Breast epithelium (tissue), 4 donors: Measurements from ENCODE around the gene CAMSAP2. TPM values are rescaled to one million over a fixed set of nuclear protein-coding genes. Genes with fewer than 3 reads are reported as not detected.
"Not testable (repeated sequence)": the region's sequence is repeated elsewhere in the genome, so short reads cannot be mapped to it uniquely, and the experiment has no call there.

Experiments
- DNase-seq, 2 donors: peaks; one replicate each; pipeline ENCODE4 v3.0.0-alpha.2; 2019; ENCODE audit warnings: low spot score in 2 of 2
- H3K27ac ChIP-seq, 2 donors: fragments of 200-600 bp; sonication (generic) in 1 of 2; one replicate each; pipeline ENCODE4 v1.5.1; 2016 to 2019; ENCODE audit warnings: mild to moderate bottlenecking in 1 of 2
- H3K27me3 ChIP-seq, 2 donors: fragments of 200-600 bp; sonication (generic) in 1 of 2; one replicate each; pipeline versions ENCODE4 v1.5.1 to v1.6.0; 2017 to 2019; ENCODE audit warnings: control low read depth in 1 of 2, mild to moderate bottlenecking in 1 of 2
- H3K36me3 ChIP-seq: fragments of 200-600 bp; one replicate; pipeline ENCODE4 v1.5.1; 2019
- H3K4me1 ChIP-seq, 2 donors: fragments of 200-600 bp; sonication (generic); one replicate each; pipeline ENCODE4 v1.5.1; 2016 to 2019; ENCODE audit warnings: control low read depth in 1 of 2
- H3K4me3 ChIP-seq, 3 donors: fragments of 200-600 bp; sonication (generic); 1 replicate in 2 of 3; 2 replicates in 1 of 3; pipeline ENCODE4 v1.5.1; 2016 to 2019; ENCODE audit warnings: mild to moderate bottlenecking in 3 of 3, moderate library complexity in 2 of 3
- H3K9me3 ChIP-seq, 2 donors: fragments of 200-600 bp; sonication (generic) in 1 of 2; one replicate each; pipeline ENCODE4 v1.5.1; 2016 to 2019; ENCODE audit warnings: control low read depth in 1 of 2
- CTCF ChIP-seq, 3 donors: fragments of 450-650 bp; IDR thresholded peaks; one replicate each; pipeline ENCODE4 v1.5.1; 2016 to 2017; ENCODE audit warnings: antibody characterized with exemption in 3 of 3, mild to moderate bottlenecking in 3 of 3, moderate library complexity in 3 of 3
- POLR2A ChIP-seq: fragments of 450-650 bp; IDR thresholded peaks from one replicate; pipeline ENCODE4 v1.6.1; 2016; ENCODE audit warnings: antibody characterized with exemption, mild to moderate bottlenecking, moderate library complexity
- POLR2AphosphoS5 ChIP-seq, 3 donors: sonication (generic); formaldehyde crosslinking; IDR thresholded peaks; one replicate each; pipeline ENCODE4 v1.6.1; 2017; ENCODE audit warnings: antibody characterized with exemption in 3 of 3
- intact Hi-C: fragments of 100-400 bp; cut with DNase I; formaldehyde crosslinking; loops from one replicate; pipeline ENCODE4 v1.15.1; 2023; ENCODE audit warnings: low total_unique reads
- total RNA-seq, 3 donors: library from RNA; depleted of rRNA; stranded (reverse); fragments of >200 nt; gene quantifications; one replicate each; pipeline ENCODE4 v1.1.0, GENCODE V29; 2016

The CAMSAP2 gene
- total RNA-seq, 3 donors from 2014 or later = 36.4 to 42.4 (median 38.6) TPM

- Histone ChIP-seq H3K36me3 (no peaks in the 10 kb centered on the region), H3K4me1 (no peaks in the 10 kb centered on the region), H3K9me3 (no peaks in the 10 kb centered on the region), H3K4me3 (no peak overlapping the region), H3K27ac (no peak overlapping the region), H3K27me3 (no peaks in the 10 kb centered on the region)
- TF ChIP-seq CTCF (IDR thresholded peaks at IDR 0.05) (no peak), POLR2AphosphoS5 (IDR thresholded peaks at IDR 0.05) (no peak), POLR2A (no peak)
- intact Hi-C loops = no loop called here
- no peak for DNase-seq
Observed at GRCh38 chr1:200749090-200749489, 10.4 kb downstream of the CAMSAP2 start.

DNA sequence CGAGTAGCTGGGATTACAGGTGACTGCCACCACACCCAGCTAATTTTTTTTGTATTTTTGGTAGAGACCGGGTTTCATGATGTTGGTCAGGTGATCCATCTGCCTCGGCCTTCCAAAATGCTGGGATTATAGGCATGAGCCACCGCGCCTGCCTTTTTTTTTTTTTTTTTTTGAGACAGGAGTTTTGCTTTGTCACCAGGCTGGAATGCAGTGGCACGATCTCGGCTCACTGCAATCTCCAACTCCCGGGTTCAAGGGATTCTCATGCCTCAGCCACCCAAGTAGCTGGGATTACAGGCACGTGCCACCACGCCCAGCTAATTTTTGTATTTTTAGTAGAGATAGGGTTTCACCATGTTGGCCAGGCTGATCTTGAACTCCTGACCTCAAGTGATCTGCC, 12.1 kb downstream of the CAMSAP2 start:
- H3K27me3 ChIP-seq, H3K36me3 ChIP-seq, DNase-seq, H3K4me3 ChIP-seq, H3K4me1 ChIP-seq, H3K27ac ChIP-seq, intact Hi-C loops, H3K9me3 ChIP-seq: not testable (repeated sequence)

- no peaks in the 10 kb centered on the region for H3K27me3 ChIP-seq
- intact Hi-C loops = no loop called here
Observed at GRCh38 chr1:200751717-200752116, 13.0 kb downstream of the CAMSAP2 start.

GRCh38 chr1:200753650-200754198, 15.0 kb downstream of the CAMSAP2 start:
- intact Hi-C loops = no loop called here
- Histone ChIP-seq H3K4me3 (no peak overlapping the region), H3K36me3 (no peaks in the 10 kb centered on the region), H3K4me1 (no peaks in the 10 kb centered on the region), H3K27me3 (no peaks in the 10 kb centered on the region), H3K27ac (no peak overlapping the region), H3K9me3 (no peaks in the 10 kb centered on the region)
- no peak for TF ChIP-seq POLR2A
- TF ChIP-seq POLR2AphosphoS5 (IDR thresholded peaks at IDR 0.05) = no peak
- TF ChIP-seq CTCF (IDR thresholded peaks at IDR 0.05) = no peak
- no peak for DNase-seq

More at GRCh38 chr1:200751717-200752116, 13.0 kb downstream of the CAMSAP2 start:
- TF ChIP-seq POLR2A (no peak), CTCF (IDR thresholded peaks at IDR 0.05) (no peak), POLR2AphosphoS5 (IDR thresholded peaks at IDR 0.05) (no peak)
- Histone ChIP-seq H3K36me3 (no peaks in the 10 kb centered on the region), H3K27ac (no peak overlapping the region), H3K4me3 (no peak overlapping the region), H3K4me1 (no peaks in the 10 kb centered on the region), H3K9me3 (no peaks in the 10 kb centered on the region)
- DNase-seq = no peak

- H3K36me3 ChIP-seq = no peaks in the 10 kb centered on the region
- no peak for TF ChIP-seq CTCF (IDR thresholded peaks at IDR 0.05)
- no peak for TF ChIP-seq POLR2A
- TF ChIP-seq POLR2AphosphoS5 (IDR thresholded peaks at IDR 0.05) = no peak
- intact Hi-C loops = no loop called here
Observed at GRCh38 chr1:200755456-200755855, 16.8 kb downstream of the CAMSAP2 start.

DNA sequence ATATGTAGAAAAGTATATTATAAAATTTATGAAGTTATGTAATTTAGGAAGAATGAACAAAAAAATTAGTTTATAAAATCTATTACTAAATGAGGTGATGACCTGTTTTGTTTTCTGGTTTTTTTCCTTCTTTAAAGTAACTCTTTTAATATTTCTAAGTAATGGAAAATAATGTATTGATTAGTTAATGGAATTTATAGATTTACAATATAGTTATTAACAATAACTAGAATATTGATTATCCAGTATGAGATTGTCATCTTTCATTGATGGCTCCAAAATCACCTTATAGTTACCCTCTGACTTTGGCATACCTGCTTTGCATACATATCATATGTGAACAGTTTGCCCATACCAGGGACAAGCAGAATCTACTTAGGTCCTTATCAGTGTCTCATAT, 23.4 kb downstream of the CAMSAP2 start:
- Histone ChIP-seq H3K4me3 (no peak overlapping the region), H3K9me3 (no peaks in the 10 kb centered on the region), H3K27me3 (no peaks in the 10 kb centered on the region), H3K27ac (no peak overlapping the region), H3K36me3 (no peaks in the 10 kb centered on the region), H3K4me1 (no peaks in the 10 kb centered on the region)
- TF ChIP-seq POLR2A (no peak), POLR2AphosphoS5 (IDR thresholded peaks at IDR 0.05) (no peak), CTCF (IDR thresholded peaks at IDR 0.05) (no peak)
- intact Hi-C loops = no loop called here
- DNase-seq = no peak

More at GRCh38 chr1:200755456-200755855, 16.8 kb downstream of the CAMSAP2 start:
- Histone ChIP-seq H3K4me1 (no peaks in the 10 kb centered on the region), H3K27me3 (no peaks in the 10 kb centered on the region), H3K27ac (no peak overlapping the region), H3K4me3 (no peak overlapping the region), H3K9me3 (no peaks in the 10 kb centered on the region)
- DNase-seq = no peak
